KMS-11 (cell line): ENCODE results near the gene CASP7.

Source experiments
- H2AFZ ChIP-seq: fragments of 200-600 bp; sonication (generic); 2 replicates; pipeline ENCODE4 v1.6.1; 2016; ENCODE audit warnings: antibody characterized with exemption, mixed run types, low read depth
- H3K27ac ChIP-seq: fragments of 200-600 bp; sonication (generic); 2 replicates; pipeline ENCODE4 v1.6.1; 2016; ENCODE audit warnings: mild to moderate bottlenecking, mixed run types
- H3K27me3 ChIP-seq: fragments of 200-600 bp; sonication (generic); 2 replicates; pipeline ENCODE4 v1.6.1; 2017; ENCODE audit warnings: mild to moderate bottlenecking, low read depth, mixed run types, moderate library complexity; ENCODE audit not compliant: insufficient read depth
- H3K36me3 ChIP-seq: fragments of 200-600 bp; sonication (generic); 2 replicates; pipeline ENCODE4 v1.6.1; 2017; ENCODE audit warnings: mild to moderate bottlenecking, mixed run types; ENCODE audit not compliant: insufficient read depth
- H3K4me1 ChIP-seq: fragments of 200-600 bp; sonication (generic); 2 replicates; pipeline ENCODE4 v1.6.1; 2016; ENCODE audit warnings: mild to moderate bottlenecking, low read depth, mixed run types; ENCODE audit not compliant: poor library complexity, severe bottlenecking
- H3K4me2 ChIP-seq: fragments of 200-600 bp; sonication (generic); 2 replicates; pipeline ENCODE4 v1.7.0; 2016; ENCODE audit warnings: mild to moderate bottlenecking, mixed run types
- H3K4me3 ChIP-seq: fragments of 200-600 bp; sonication (generic); IDR thresholded peaks from 2 replicates; pipeline ENCODE4 v1.6.1; 2017; ENCODE audit warnings: low read depth, low read length, mixed read lengths; ENCODE audit not compliant: insufficient read depth
- H3K79me2 ChIP-seq: fragments of 200-600 bp; sonication (generic); 2 replicates; pipeline ENCODE4 v1.6.1; 2016; ENCODE audit warnings: low read depth, mixed run types; ENCODE audit not compliant: insufficient read depth
- H3K9ac ChIP-seq: fragments of 200-600 bp; sonication (generic); 2 replicates; pipeline ENCODE4 v1.6.1; 2016; ENCODE audit warnings: mild to moderate bottlenecking, mixed run types
- H4K20me1 ChIP-seq: fragments of 200-600 bp; sonication (generic); 2 replicates; pipeline ENCODE4 v1.6.1; 2016; ENCODE audit warnings: mild to moderate bottlenecking, mixed run types; ENCODE audit not compliant: insufficient read depth
- CTCF ChIP-seq: fragments of 200-600 bp; sonication (generic); conservative IDR thresholded peaks from 2 replicates; pipeline ENCODE4 v1.6.1; 2017; ENCODE audit warnings: low read depth, mild to moderate bottlenecking, antibody characterized with exemption, low read length, moderate library complexity, mixed read lengths

The CASP7 gene

GRCh38 chr10:113679463-113680189 is at the start of gene CASP7:
TSS of gene CASP7 (plus strand) at chr10:113679912. CDS start at chr10:113697494, 17,582 bp downstream.
- H3K27me3 ChIP-seq = no peaks in the 10 kb centered on the region
- H3K79me2 ChIP-seq = peaks cover 22% of the 10 kb centered on the region; the same call in 1 of the 2 replicates
- H3K4me1 ChIP-seq = peaks cover 26% of the 10 kb centered on the region
- peak within 1 kb of the TSS; percentile 93 for H3K9ac ChIP-seq
- H2AFZ ChIP-seq = peak within 1 kb of the TSS; percentile 100
- H3K36me3 ChIP-seq = no peaks in the 10 kb centered on the region
- peak within 1 kb of the TSS; percentile 83 for H3K27ac ChIP-seq
- H3K4me3 ChIP-seq = peak within 1 kb of the TSS; percentile 48
- peak within 1 kb of the TSS; percentile 91 for H3K4me2 ChIP-seq
- H4K20me1 ChIP-seq = no peaks in the 10 kb centered on the region
- TF ChIP-seq CTCF = peak; percentile 28; the same call in 1 of the 2 replicates

- H3K27me3 ChIP-seq = no peaks in the 10 kb centered on the region
- no peak overlapping the region for H3K9ac ChIP-seq
- no peak overlapping the region for H3K4me3 ChIP-seq
- no peak overlapping the region for H3K4me2 ChIP-seq
- no peaks in the 10 kb centered on the region for H3K79me2 ChIP-seq
- no peaks in the 10 kb centered on the region for H4K20me1 ChIP-seq
- H3K27ac ChIP-seq = no peak overlapping the region
- TF ChIP-seq CTCF = no peak
- no peaks in the 10 kb centered on the region for H3K36me3 ChIP-seq
- H3K4me1 ChIP-seq = no peaks in the 10 kb centered on the region
- no peak overlapping the region for H2AFZ ChIP-seq
Observed at GRCh38 chr10:113630929-113631533, 48.7 kb upstream of the CASP7 start.

GRCh38 chr10:113631684-113632367 is 47.9 kb upstream of the CASP7 start:
- TF ChIP-seq CTCF = no peak
- Histone ChIP-seq H3K9ac (no peak overlapping the region), H3K79me2 (no peaks in the 10 kb centered on the region), H3K36me3 (no peaks in the 10 kb centered on the region), H4K20me1 (no peaks in the 10 kb centered on the region), H3K4me3 (no peak overlapping the region), H3K27ac (no peak overlapping the region), H2AFZ (no peak overlapping the region), H3K27me3 (no peaks in the 10 kb centered on the region), H3K4me1 (no peaks in the 10 kb centered on the region), H3K4me2 (no peak overlapping the region)

- Histone ChIP-seq H4K20me1 (no peaks in the 10 kb centered on the region), H3K9ac (no peak overlapping the region), H3K4me1 (no peaks in the 10 kb centered on the region), H3K36me3 (no peaks in the 10 kb centered on the region), H3K79me2 (no peaks in the 10 kb centered on the region), H2AFZ (no peak overlapping the region), H3K4me2 (no peak overlapping the region), H3K4me3 (no peak overlapping the region), H3K27ac (no peak overlapping the region), H3K27me3 (no peaks in the 10 kb centered on the region)
- TF ChIP-seq CTCF = no peak
Observed at GRCh38 chr10:113639966-113640365, 39.7 kb upstream of the CASP7 start.
